Measurements from ENCODE around the gene EPN2. TPM values are rescaled to one million over a fixed set of nuclear protein-coding genes. Genes with fewer than 3 reads are reported as not detected.

EPN2 gene
- total RNA-seq, 4 donors from 2014 or later, result 18.9 to 31.8 (median 26.2) TPM

GRCh38 chr17:19255279-19255678, 18.1 kb downstream of the EPN2 start:
- no peak overlapping the region for H3K27ac ChIP-seq
- no peaks in the 10 kb centered on the region for H3K27me3 ChIP-seq
- H3K36me3 ChIP-seq, result no peaks in the 10 kb centered on the region
- no peak for DNase-seq
- H3K9me3 ChIP-seq, result no peaks in the 10 kb centered on the region
- ATAC-seq, result no peak
- no peak for TF ChIP-seq CTCF (IDR thresholded peaks at IDR 0.05 in 4 of 5, conservative IDR thresholded peaks at IDR 0.05 in 1 of 5)
- TF ChIP-seq POLR2A (IDR thresholded peaks at IDR 0.05), result no peak
- H3K4me3 ChIP-seq, result no peak overlapping the region
- in situ Hi-C loops (cut with MboI; ENCODE audit: low sequenced_read_pairs in 4 of 4) (no loop called here), intact Hi-C loops (cut with DNase I; ENCODE audit: low total_unique reads) (no loop called here)
- H3K4me1 ChIP-seq, result peaks cover 24 to 35% of the 10 kb centered on the region in 2 donors

GRCh38 chr17:19258371-19258770, 21.2 kb downstream of the EPN2 start:
- no peak for TF ChIP-seq POLR2A (IDR thresholded peaks at IDR 0.05)
- TF ChIP-seq CTCF (IDR thresholded peaks at IDR 0.05 in 4 of 5, conservative IDR thresholded peaks at IDR 0.05 in 1 of 5), result no peak
- in situ Hi-C loops (cut with MboI; ENCODE audit: low sequenced_read_pairs in 4 of 4) (no loop called here), intact Hi-C loops (cut with DNase I; ENCODE audit: low total_unique reads) (no loop called here)
- DNase-seq, result no peak
- H3K27ac ChIP-seq, result no peak overlapping the region
- H3K4me3 ChIP-seq, result no peak overlapping the region
- H3K4me1 ChIP-seq, result peaks cover 37 to 44% of the 10 kb centered on the region in 2 donors
- ATAC-seq, result no peak
- H3K36me3 ChIP-seq, result no peaks in the 10 kb centered on the region
- H3K9me3 ChIP-seq, result no peaks in the 10 kb centered on the region
- no peaks in the 10 kb centered on the region for H3K27me3 ChIP-seq

- H3K27me3 ChIP-seq, result no peaks in the 10 kb centered on the region
- no peaks in the 10 kb centered on the region for H3K36me3 ChIP-seq
- in situ Hi-C loops (cut with MboI; ENCODE audit: low sequenced_read_pairs in 4 of 4) (no loop called here), intact Hi-C loops (cut with DNase I; ENCODE audit: low total_unique reads) (no loop called here)
- no peak for ATAC-seq
- no peaks in the 10 kb centered on the region for H3K9me3 ChIP-seq
- TF ChIP-seq POLR2A (IDR thresholded peaks at IDR 0.05), result no peak
- no peak for TF ChIP-seq CTCF (IDR thresholded peaks at IDR 0.05 in 4 of 5, conservative IDR thresholded peaks at IDR 0.05 in 1 of 5)
- H3K4me1 ChIP-seq, result peaks cover 61 to 62% of the 10 kb centered on the region in 2 donors
- no peak overlapping the region for H3K4me3 ChIP-seq
- H3K27ac ChIP-seq, result peak overlapping the region in 1 of 4 donors; percentile 1
- no peak for DNase-seq
Measured at GRCh38 chr17:19260958-19261357, 23.8 kb downstream of the EPN2 start.

- intact Hi-C loops (cut with DNase I; ENCODE audit: low total_unique reads), result no loop called here
- Histone ChIP-seq H3K4me1 (peaks cover 60 to 62% of the 10 kb centered on the region in 2 donors), H3K27me3 (no peaks in the 10 kb centered on the region), H3K9me3 (no peaks in the 10 kb centered on the region), H3K27ac (peak overlapping the region in 2 of 4 donors; percentile 1 to 20), H3K36me3 (no peaks in the 10 kb centered on the region), H3K4me3 (no peak overlapping the region)
- TF ChIP-seq POLR2A (IDR thresholded peaks at IDR 0.05) (no peak), CTCF (IDR thresholded peaks at IDR 0.05 in 4 of 5, conservative IDR thresholded peaks at IDR 0.05 in 1 of 5) (no peak)
- ATAC-seq (no peak), DNase-seq (no peak)
- in situ Hi-C loops (cut with MboI; ENCODE audit: low sequenced_read_pairs in 4 of 4), result no loop called here
Measured at GRCh38 chr17:19261426-19261825, 24.3 kb downstream of the EPN2 start.
